Adrenal gland (tissue), 19 donors: ENCODE measurements around the gene NSL1. TPM values are rescaled to one million over a fixed set of nuclear protein-coding genes. Genes with fewer than 3 reads are reported as not detected.
"Not testable (repeated sequence)": the region's sequence is repeated elsewhere in the genome, so short reads cannot be mapped to it uniquely, and the experiment has no call there.

Experiments
- DNase-seq, 7 donors: peaks; one replicate each; pipeline ENCODE4 v3.0.0-alpha.2; 2019 to 2020
- H3K27ac ChIP-seq, 5 donors: fragments of 200-600 bp; sonication (generic) in 4 of 5; 1 replicate in 3 of 5; 2 replicates in 2 of 5; pipeline versions ENCODE4 v1.5.1 to v1.8.0; 2016 to 2020; ENCODE audit warnings: mild to moderate bottlenecking in 1 of 5
- H3K27me3 ChIP-seq: fragments of 200-600 bp; 2 replicates; pipeline ENCODE4 v1.8.0; 2021
- H3K36me3 ChIP-seq, 2 donors: fragments of 200-600 bp; replicated peaks in 1 of 2; 1 replicate in 1 of 2; 2 replicates in 1 of 2; pipeline versions ENCODE4 v1.5.1 to v1.8.0; 2018 to 2022
- H3K4me1 ChIP-seq, 2 donors: fragments of 200-600 bp; replicated peaks in 1 of 2; 1 replicate in 1 of 2; 2 replicates in 1 of 2; pipeline versions ENCODE4 v1.5.1 to v1.8.0; 2018 to 2021
- H3K4me3 ChIP-seq, 4 donors: fragments of 200-600 bp; sonication (generic) in 3 of 4; one replicate each; pipeline ENCODE4 v1.5.1; 2016 to 2018
- H3K9me3 ChIP-seq, 3 donors: fragments of 200-600 bp; sonication (generic) in 1 of 3; replicated peaks in 1 of 3; 1 replicate in 2 of 3; 2 replicates in 1 of 3; pipeline versions ENCODE4 v1.5.1 to v1.8.0; 2016 to 2021
- CTCF ChIP-seq, 6 experiments: fragments of 450-650 bp in 4 of 6; fragments of 200-600 bp in 2 of 6; sonication (generic) in 1 of 6; IDR thresholded peaks; 1 replicate in 5 of 6; 2 replicates in 1 of 6; pipeline versions ENCODE4 v1.5.1 to v1.8.0; 2016 to 2021; ENCODE audit warnings: antibody characterized with exemption in 6 of 6, mild to moderate bottlenecking in 2 of 6, moderate library complexity in 1 of 6
- POLR2A ChIP-seq, 2 donors: fragments of 450-650 bp; IDR thresholded peaks; one replicate each; pipeline ENCODE4 v1.6.1; 2017; ENCODE audit warnings: antibody characterized with exemption in 2 of 2, mild to moderate bottlenecking in 2 of 2, moderate library complexity in 1 of 2
- WGBS, 4 donors: extraction: QIAGEN DNeasy Blood & Tissue Kit in 2 of 4; methylation state at CpG; one replicate each; pipeline versions ENCODE4 v1.1.5 to v1.1.7; 2013 to 2017; 5-methylcytosine and 5-hydroxymethylcytosine counted together
- intact Hi-C, 2 donors: fragments of 100-400 bp; cut with DNase I; formaldehyde crosslinking; loops; one replicate each; pipeline versions ENCODE4 v1.14.1 to v1.15.0; 2022 to 2023
- long read RNA-seq, 10 donors: library from polyadenylated mRNA in 3 of 10; unstranded in 2 of 10; stranded (forward) in 1 of 10; transcript quantifications; one replicate each; pipeline ENCODE4 v2.0.0 and lab custom pipeline, GENCODE V29; 2021 to 2026
- polyA plus RNA-seq, 3 donors: library from polyadenylated mRNA; stranded (reverse); fragments of 200-250 nt in 2 of 3; fragments of 350-450 nt in 1 of 3; fragmentation: Illumina TruSeq in 1 of 3; extraction: RNeasy Lipid Tissue Mini Kit (QIAGEN cat#74804) in 1 of 3; gene quantifications; one replicate each; pipeline ENCODE4 v1.2.3, GENCODE V29; 2013 to 2014
- total RNA-seq, 9 donors: library from RNA; depleted of rRNA in 4 of 9; stranded (reverse); fragments of >200 nt in 4 of 9; fragments of 120-200 nt in 1 of 9; fragmentation: NEBNext Ultra II Directional in 1 of 9; extraction: Animal tissue kit (Norgen Biotek cat#: 25700) in 1 of 9; gene quantifications; one replicate each; pipeline versions ENCODE4 v1.1.0 to v1.2.4, GENCODE V29; 2013 to 2023
- donor health status: healthy with polysubstance abuse.
- donor health status: Bipolar disorder and iron deficiency.
- donor health status: DM: yes; HTN: yes; CAD: no.
- donor health status: DM: no; HTN: no; CAD: no.
- donor health status: DM: no; HTN: no; CAD: no.
- donor health status: DM: yes; HTN: yes; CAD: no.

The NSL1 gene
- total RNA-seq (10 to 100 TPM; 21.8 to 90.9 (median 31.7) TPM), polyA plus RNA-seq (10 to 100 TPM; 10.6 to 23.2 (median 17.6) TPM)
- long read RNA-seq, donor 1, transcript NSL1-202 (6 exons, 2,317 nt), result major isoform, 7 of 8 reads
- long read RNA-seq, donor 1, partial matches to known transcripts, result 0 of 8 reads
- long read RNA-seq, donor 1, other reads (novel, unspliced or antisense), result 0 of 8 reads
- long read RNA-seq, donor 2, partial matches to known transcripts, result 0 of 7 reads
- long read RNA-seq, donor 2, other reads (novel, unspliced or antisense), result 0 of 7 reads
- long read RNA-seq, donor 3, partial matches to known transcripts, result 0 of 5 reads
- long read RNA-seq, donor 3, other reads (novel, unspliced or antisense), result 0 of 5 reads
- long read RNA-seq, donor 4, transcript NSL1-202 (6 exons, 2,317 nt), result major isoform, 19 of 24 reads
- long read RNA-seq, donor 4, partial matches to known transcripts, result 0 of 24 reads
- long read RNA-seq, donor 4, other reads (novel, unspliced or antisense), result 3 of 24 reads
- long read RNA-seq, donor 5, transcript NSL1-202 (6 exons, 2,317 nt), result major isoform, 21 of 29 reads
- long read RNA-seq, donor 5, partial matches to known transcripts, result 0 of 29 reads
- long read RNA-seq, donor 5, other reads (novel, unspliced or antisense), result 7 of 29 reads
- long read RNA-seq, donor 6, transcript NSL1-202 (6 exons, 2,317 nt), result major isoform, 11 of 14 reads
- long read RNA-seq, donor 6, partial matches to known transcripts, result 2 of 14 reads
- long read RNA-seq, donor 6, other reads (novel, unspliced or antisense), result 1 of 14 reads
- long read RNA-seq, donor 7, partial matches to known transcripts, result 0 of 5 reads
- long read RNA-seq, donor 7, other reads (novel, unspliced or antisense), result 0 of 5 reads
- long read RNA-seq, donor 8, transcript NSL1-202 (6 exons, 2,317 nt), result major isoform, 14 of 14 reads
- long read RNA-seq, donor 8, partial matches to known transcripts, result 0 of 14 reads
- long read RNA-seq, donor 8, other reads (novel, unspliced or antisense), result 0 of 14 reads
- long read RNA-seq, donor 9, transcript NSL1-202 (6 exons, 2,317 nt), result major isoform, 9 of 10 reads
- long read RNA-seq, donor 9, partial matches to known transcripts, result 0 of 10 reads
- long read RNA-seq, donor 9, other reads (novel, unspliced or antisense), result 0 of 10 reads
- long read RNA-seq, donor 10, partial matches to known transcripts, result 0 of 2 reads
- long read RNA-seq, donor 10, other reads (novel, unspliced or antisense), result 0 of 2 reads

GRCh38 chr1:212791676-212792395 lies at the start of gene NSL1, which contains the start of gene TATDN3:
TSS of gene NSL1 (minus strand) at chr1:212791777. CDS start at chr1:212791763, 14 bp downstream.
TSS of gene TATDN3 (plus strand) at chr1:212791894. CDS start at chr1:212791922, 28 bp downstream.
- peaks cover 0 to 6% of the 10 kb centered on the region in 2 donors for H3K36me3 ChIP-seq
- DNase-seq, result peak; percentile 87 to 94 (median 92)
- H3K4me3 ChIP-seq, result peak within 1 kb of the TSS; percentile 43 to 87 (median 72)
- peaks cover 10 to 28% of the 10 kb centered on the region in 2 donors for H3K4me1 ChIP-seq
- 0 to 1% (median 0%) methylated on average over 23 to 46 of the region's 46 CpGs for WGBS, 4 donors
- H3K27me3 ChIP-seq, result no peaks in the 10 kb centered on the region
- intact Hi-C loops, result no loop called here
- TF ChIP-seq CTCF (IDR thresholded peaks at IDR 0.05), result peak in 1 of 6 experiments; percentile 16
- peak; percentile 50 to 84 for TF ChIP-seq POLR2A (IDR thresholded peaks at IDR 0.05)
- peak within 1 kb of the TSS; percentile 59 to 96 (median 90) for H3K27ac ChIP-seq
- H3K9me3 ChIP-seq, result no peaks in the 10 kb centered on the region

- H3K36me3 ChIP-seq, result no peaks in the 10 kb centered on the region
- H3K9me3 ChIP-seq, result no peaks in the 10 kb centered on the region
- intact Hi-C loops, result no loop called here
- WGBS, 4 donors, result 91 to 94% (median 92%) methylated on average over 5 of the region's 5 CpGs
- no peak overlapping the region for H3K4me3 ChIP-seq
- no peaks in the 10 kb centered on the region for H3K27me3 ChIP-seq
- no peak for DNase-seq
- H3K4me1 ChIP-seq, result no peaks in the 10 kb centered on the region
- H3K27ac ChIP-seq, result no peak overlapping the region
- TF ChIP-seq POLR2A (IDR thresholded peaks at IDR 0.05) (no peak), CTCF (IDR thresholded peaks at IDR 0.05) (no peak)
Observed at GRCh38 chr1:212838145-212838544, 46.6 kb upstream of the NSL1 start.

- H3K4me1 ChIP-seq, H3K9me3 ChIP-seq, H3K36me3 ChIP-seq, H3K27me3 ChIP-seq, H3K4me3 ChIP-seq, DNase-seq, H3K27ac ChIP-seq, intact Hi-C loops: not testable (repeated sequence)
- WGBS, 4 donors, result 84 to 86% (median 85%) methylated on average over 8 of the region's 8 CpGs
Observed at GRCh38 chr1:212833211-212834207, 41.9 kb upstream of the NSL1 start.
